Left colon (tissue), 2 donors: ENCODE data around the gene POTEH. TPM values are rescaled to one million over a fixed set of nuclear protein-coding genes. Genes with fewer than 3 reads are reported as not detected.
"Not testable (repeated sequence)": the region's sequence is repeated elsewhere in the genome, so short reads cannot be mapped to it uniquely, and the experiment has no call there.

Experiments
- ATAC-seq: fragments of 200-7000 bp; cut with Tn5 transposase; one replicate; pipeline ENCODE4 v1.9.1; 2020; ENCODE audit warnings: mild to moderate bottlenecking, moderate library complexity
- DNase-seq, 2 donors: peaks; one replicate each; pipeline ENCODE4 v3.0.0-alpha.2; 2020
- intact Hi-C, 2 donors: fragments of 100-400 bp; cut with DNase I in 1 of 2; cut with micrococcal nuclease in 1 of 2; formaldehyde crosslinking; loops; one replicate each; pipeline versions ENCODE4 v1.11.2 to v1.14.0; 2022; cut with DNase I, micrococcal nuclease
- long read RNA-seq: library from polyadenylated mRNA; unstranded; transcript quantifications from one replicate; pipeline ENCODE4 v2.0.0, GENCODE V29; 2021
- total RNA-seq, 2 donors: library from RNA; stranded (reverse); fragmentation: NEBNext Ultra II Directional; extraction: Animal tissue kit (Norgen Biotek cat#: 25700); gene quantifications; one replicate each; pipeline ENCODE4 v1.2.1, GENCODE V29; 2021
- donor health status: DM: no; HTN: no; CAD: no.
- donor health status: DM: yes; HTN: yes; CAD: no.

POTEH gene
- not detected for total RNA-seq
- long read RNA-seq, result 0 reads

DNA sequence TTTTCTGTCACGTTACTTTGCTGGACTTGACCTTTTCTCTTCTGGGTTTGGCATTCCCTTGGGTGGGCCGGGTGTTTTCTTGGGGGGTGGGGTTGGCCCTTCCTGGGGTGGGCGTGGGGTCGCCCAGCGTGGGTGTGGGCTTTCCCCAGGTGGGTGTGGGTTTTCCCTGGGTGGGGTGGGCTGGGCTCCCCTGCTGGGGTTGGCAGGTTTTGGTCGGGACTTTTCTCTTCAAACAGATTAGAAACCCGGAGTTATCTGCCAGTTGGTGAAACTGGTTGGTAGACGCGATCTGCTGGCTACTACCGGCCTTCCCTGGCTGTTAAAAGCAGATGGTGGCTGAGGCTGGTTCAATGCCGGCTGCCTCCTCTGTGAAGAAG lies at the start of gene POTEH:
TSS of gene POTEH (plus strand) at position 278 of the 377 bp plus-strand sequence. CDS start at position 330, 52 bp downstream.
- ATAC-seq, DNase-seq, intact Hi-C loops: not testable (repeated sequence)

DNA sequence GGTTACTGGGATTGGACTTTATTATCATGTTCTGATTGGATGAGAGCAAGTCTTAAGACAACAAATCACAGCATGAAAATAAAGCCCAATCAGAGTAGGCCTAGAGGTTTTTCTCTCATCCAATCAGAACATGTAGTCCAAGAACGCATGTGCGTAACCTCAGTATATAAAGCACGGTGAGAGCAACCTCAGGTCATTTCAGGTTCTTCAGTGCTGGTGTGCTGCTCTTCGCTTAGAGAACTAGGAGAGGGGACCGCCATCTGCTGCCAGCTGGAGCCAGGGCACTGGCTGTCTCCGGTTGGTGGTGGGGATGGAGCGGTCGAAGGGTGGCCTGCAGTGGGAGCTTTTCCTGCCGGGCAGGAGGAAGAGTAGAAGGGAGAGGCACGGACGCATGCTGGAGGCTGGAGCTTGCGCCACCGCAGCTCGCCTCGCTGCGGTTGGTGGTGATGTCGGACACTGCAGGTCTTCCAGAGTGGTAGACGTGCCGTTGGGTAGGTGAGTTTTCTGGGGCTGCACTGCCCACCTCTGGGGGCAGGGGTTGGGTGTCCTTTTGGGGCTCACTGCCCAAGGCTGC lies 47.5 kb upstream of the POTEH start:
- DNase-seq, intact Hi-C loops, ATAC-seq: not testable (repeated sequence)

DNA sequence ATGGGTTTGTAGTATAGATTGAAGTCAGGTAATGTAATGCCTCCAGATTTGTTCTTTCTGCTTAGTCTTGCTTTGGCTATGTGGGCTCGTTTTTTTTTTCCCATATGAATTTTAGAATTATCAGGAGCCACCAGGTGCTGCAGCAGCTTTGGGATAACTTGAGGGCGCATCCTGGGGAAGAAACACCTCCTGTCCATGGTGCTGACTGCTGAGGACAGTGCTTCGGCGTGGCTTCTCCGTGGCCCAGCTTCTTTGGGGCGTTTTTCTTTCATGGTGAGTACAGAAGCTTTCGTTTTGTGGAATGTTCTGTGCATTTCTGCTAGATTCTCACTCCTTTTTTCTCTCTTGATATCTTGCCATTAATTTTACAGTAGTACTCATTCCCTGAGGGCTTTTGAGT lies 37.9 kb upstream of the POTEH start:
- intact Hi-C loops, ATAC-seq, DNase-seq: not testable (repeated sequence)

DNA sequence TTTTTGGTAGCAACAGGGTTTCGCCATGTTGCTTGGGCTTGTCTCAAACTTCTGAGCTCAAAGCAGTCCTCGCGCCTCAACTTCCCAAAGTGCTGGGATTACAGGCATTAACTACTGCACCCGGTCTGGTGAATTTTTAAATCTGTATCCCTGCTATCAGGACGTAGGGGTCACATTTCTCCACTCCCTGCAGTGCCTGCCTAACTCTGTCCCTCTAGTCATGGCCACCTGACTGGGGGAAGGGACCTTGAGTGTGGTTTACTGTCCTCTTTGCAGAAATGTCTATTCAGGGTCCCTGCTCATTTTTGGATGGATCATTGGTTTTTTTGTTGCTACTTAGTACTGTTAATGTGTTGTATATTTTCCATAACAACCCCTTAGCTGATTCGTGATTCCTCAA lies 37.1 kb upstream of the POTEH start:
- intact Hi-C loops, ATAC-seq, DNase-seq: not testable (repeated sequence)

DNA sequence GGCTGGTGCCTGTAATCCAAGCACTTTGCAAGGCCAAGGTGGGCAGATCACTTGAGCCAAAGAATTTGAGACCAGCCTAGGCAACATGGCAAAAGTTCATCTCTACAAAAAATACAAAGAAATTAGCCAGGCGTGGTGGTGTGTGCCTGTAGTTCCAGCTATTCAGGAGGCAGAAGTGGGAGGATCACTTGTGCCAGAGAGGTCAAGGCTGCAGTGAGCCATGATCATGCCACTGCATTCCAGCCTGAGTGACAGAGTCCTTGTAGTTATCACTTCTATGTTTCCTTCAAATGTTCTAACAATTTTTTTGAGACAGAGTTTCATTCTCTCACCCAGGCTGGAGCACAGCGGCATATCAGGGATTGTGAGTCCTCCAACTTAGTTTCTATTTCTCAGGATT lies 36.6 kb upstream of the POTEH start:
- intact Hi-C loops, DNase-seq, ATAC-seq: not testable (repeated sequence)

DNA sequence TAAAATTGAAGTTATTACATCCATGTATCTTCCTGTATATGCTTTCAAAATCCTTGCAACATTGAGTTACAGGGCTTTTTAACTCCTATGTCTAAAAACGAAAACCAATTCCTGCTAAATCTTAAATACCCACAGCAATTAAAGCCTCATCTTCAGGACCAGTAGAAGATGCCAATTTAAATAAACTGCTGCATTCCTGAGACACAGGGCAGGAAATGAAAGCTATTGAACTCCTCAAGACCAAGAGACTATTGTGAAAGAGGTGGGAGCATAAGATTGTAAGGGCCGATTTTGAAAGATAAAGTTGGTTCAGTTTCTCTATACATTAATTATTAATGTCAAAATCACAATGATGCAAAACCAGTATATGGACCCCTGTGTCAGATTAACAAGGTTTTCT lies 28.7 kb upstream of the POTEH start:
- DNase-seq, ATAC-seq, intact Hi-C loops: not testable (repeated sequence)

DNA sequence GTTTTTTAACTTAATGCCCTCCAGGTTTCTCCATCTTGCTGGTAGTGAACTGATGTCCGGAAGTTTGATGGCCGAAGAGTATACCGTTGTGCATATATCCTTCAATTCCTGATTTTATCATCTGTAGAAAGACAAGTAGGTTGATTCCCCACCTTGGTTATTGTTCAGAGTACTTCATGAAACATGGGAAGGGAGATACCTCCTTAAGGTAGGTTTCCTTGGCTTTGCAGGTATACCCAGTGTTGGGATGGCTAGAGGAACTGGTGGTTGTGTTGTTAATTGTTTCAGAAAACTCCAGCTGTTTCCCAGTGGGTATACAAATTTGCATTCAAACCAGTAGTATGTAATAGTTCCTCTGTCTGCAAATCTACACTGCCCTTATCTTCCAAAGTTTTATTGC lies 25.1 kb upstream of the POTEH start:
- intact Hi-C loops, ATAC-seq, DNase-seq: not testable (repeated sequence)

DNA sequence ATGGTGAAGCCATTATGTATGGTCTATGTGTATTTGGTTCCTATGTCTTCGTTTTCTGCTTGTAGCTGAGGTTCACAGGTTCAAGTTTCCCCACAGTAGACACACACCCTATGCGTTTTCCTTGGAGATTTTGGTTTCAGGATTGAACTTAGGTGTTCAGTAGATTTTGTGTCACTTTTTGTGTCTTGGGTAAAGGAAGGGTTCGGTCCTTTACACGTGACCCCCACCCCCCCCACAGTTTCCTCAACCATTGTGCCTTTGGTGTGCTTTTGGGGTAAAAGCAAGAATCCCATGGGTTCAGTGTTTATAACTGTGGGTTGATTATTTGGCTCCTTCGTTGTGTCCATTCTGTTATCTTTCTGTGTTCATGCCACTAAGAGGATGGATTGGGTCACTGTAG lies 24.3 kb upstream of the POTEH start:
- intact Hi-C loops, ATAC-seq: not testable (repeated sequence)

DNA sequence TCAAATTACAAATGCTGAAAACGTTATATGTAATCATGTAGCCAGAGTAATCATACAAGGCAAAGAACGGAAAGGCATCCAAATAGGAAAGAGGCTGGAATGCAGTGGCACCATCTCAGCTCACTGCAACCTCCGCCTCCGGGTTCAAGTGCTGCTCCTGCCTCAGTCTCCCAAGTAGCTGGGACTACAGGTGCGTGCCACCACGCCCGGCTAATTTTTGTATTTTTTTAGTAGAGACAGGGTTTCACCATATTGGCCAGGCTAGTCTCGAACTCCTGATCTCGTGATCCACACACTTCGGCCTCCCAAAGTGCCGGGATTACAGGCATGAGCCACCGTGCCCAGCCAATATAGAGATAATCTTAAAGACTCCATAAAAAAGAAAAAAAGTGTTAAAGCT lies 20.4 kb upstream of the POTEH start:
- DNase-seq, intact Hi-C loops, ATAC-seq: not testable (repeated sequence)

More for the DNA sequence above, 24.3 kb upstream of the POTEH start:
- DNase-seq, result not testable (repeated sequence)

DNA sequence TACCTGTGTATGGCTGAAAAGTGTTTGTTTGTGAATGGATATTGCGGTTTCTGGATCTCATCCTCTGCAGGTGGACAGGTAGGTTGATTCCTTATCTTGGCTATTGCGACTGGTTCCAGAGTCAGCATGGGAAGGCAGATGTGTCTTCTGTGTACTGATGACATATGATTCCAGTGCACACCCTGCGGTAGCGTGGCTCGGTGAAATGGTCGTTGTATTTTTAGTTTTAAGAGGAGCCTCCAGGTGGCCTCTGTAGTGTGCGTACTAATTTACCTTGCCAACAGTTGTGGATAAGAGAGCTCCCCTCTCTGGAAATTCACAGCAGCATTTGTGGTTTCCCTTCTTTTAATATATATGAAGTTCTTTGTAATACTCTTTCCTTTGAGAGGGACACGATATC lies 10.1 kb upstream of the POTEH start:
- DNase-seq, ATAC-seq, intact Hi-C loops: not testable (repeated sequence)

DNA sequence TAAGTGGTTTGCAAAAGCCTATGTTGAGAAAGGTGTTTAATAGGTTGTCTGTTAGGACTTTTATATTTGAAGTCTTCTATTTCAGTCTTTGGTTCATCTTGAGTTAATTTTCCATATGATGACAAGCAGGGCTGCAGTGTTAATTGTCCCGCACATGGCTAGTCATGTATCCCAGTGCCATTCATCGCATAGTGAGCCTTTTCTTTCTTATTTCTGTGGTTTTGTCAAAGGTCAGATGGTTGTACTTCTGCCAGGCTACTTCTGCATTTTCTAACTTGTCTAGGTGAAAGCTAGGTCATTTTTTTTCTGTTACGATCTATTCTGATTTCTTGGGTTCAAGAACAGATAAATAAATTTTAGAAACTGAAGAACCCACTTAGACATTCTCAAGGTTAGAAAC lies 5.7 kb upstream of the POTEH start:
- DNase-seq, intact Hi-C loops, ATAC-seq: not testable (repeated sequence)

DNA sequence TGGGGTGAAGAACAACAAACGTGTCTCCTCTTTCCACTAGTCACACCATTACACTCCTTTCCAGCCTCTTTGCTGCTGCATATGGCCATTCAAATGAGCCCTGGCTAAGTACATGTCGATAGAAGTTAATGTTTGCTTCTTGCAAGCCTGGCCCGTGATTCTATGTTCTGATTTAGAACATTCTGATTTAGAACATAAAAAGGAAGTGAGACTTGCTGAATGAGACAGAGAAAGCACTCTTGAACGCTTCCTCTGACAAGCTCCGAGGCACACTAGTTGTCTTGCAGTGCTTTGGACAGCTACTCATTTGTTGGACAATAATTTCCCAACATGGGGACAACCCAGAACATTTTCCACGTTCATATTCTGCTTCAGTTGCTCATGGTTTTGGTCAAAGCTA lies 5.1 kb upstream of the POTEH start:
- intact Hi-C loops, ATAC-seq, DNase-seq: not testable (repeated sequence)

DNA sequence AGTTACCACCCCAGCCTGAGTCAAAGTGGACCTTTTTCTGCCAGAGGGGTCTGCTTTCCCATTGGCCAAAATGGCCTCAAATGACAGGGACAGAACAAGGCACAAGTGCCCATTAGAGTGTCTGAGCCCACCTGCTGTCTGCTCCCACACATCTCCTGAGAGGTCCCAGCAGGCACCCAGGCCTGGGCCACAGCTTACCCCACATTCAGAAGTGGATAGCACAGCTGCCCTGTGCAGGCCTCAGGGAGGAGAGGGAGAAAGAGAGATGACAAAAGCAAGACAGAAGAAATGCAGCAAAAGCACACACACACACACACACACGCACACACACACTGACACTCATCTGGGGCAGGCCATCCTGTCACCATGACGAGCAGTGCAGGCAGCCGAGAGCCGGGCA lies 4.2 kb upstream of the POTEH start:
- intact Hi-C loops, DNase-seq, ATAC-seq: not testable (repeated sequence)

DNA sequence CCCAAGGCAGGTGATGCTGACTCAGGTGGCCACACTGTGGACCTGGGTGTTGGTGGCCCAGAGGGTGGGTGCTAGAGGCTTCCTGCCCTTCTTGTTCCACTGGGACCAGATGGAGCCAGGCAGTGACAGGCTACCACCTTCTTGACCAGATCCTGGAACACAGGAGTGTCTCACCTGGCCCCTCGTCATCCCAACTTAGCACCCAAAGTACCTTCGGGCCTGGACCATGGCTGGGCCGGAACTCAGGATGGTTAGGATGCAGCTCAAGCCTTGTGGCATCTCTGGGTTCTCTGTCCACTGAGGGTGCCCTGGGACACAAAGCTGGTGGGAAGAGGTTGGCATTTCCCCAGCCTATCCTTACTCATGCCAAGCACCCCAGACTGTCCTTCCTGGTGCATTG lies 2.7 kb upstream of the POTEH start:
- DNase-seq, intact Hi-C loops, ATAC-seq: not testable (repeated sequence)

DNA sequence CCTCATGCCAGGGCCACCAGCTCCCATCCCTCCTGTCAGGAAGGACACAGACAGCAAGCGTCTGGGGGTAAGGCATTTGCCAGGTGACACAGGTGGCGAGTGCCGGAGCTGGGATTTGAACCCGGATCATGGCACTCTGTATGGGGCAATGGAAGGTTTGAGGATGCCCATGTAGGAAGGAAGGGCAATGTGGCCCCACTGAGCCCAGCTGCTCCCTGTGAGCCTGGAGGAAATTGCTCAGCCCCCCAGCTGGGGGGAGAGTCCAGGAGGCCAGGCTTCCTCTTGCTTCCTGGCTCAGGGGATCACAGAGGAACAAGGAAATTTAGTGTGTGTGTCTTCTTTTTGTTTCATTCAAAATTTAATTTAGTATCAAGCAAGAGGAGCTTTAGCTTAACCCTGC lies 2.1 kb upstream of the POTEH start:
- ATAC-seq, DNase-seq, intact Hi-C loops: not testable (repeated sequence)

DNA sequence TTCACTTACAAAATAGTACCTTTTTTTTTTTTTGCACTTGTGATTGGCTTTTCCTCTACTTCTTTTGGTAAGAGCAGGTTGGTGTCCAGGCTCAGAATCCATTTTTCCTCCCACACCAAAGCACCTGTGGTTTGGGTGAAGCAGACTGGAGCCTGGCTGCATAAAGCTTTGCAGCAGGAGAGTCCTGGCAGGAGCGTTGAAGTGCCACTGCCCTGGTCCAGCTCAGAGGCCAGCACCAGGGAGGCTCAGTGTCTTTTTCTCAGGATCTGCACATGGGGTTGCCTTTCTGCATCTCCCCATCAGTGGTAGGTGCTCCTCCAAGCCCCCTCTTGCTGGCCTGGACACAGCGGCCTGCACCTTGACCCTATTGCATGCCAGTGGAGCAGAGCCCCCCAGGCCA lies 1.7 kb upstream of the POTEH start:
- DNase-seq, ATAC-seq, intact Hi-C loops: not testable (repeated sequence)

DNA sequence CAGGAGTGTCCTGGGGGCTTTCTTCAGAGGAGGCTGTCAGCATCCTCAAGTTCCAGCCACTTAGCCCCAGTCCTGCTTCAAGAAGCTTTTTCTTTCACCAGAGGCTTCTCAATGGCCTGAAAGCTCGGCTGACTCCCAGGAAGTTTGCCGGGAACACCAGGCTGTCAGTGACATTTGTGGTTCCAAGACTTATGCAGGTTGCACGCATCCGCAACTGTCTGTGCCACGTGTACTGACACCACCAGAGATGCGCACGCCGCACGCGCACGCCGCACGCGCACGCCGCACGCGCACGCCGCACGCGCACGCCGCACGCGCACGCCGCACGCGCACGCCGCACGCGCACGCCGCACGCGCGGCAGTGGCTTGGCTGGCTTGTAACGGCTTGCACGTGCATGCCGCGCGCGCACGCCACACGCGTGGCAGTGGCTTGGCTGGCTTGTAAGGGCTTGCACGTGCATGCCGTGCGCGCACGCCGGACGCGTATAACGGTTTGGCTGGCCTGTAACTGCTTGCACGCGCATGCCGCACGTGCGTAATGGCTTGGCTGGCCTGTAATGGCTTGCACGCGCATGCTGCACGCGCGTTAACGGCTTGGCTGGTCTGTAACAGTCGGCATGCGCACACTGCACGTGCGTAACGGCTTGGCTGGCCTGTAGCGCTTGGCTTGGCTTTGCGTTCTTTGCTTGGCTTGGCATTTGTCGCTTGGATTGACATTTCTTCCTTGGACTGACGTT lies 646 bp upstream of the POTEH start:
- intact Hi-C loops, ATAC-seq: not testable (repeated sequence)
- peak in 1 of 2 donors; percentile 18 for DNase-seq

DNA sequence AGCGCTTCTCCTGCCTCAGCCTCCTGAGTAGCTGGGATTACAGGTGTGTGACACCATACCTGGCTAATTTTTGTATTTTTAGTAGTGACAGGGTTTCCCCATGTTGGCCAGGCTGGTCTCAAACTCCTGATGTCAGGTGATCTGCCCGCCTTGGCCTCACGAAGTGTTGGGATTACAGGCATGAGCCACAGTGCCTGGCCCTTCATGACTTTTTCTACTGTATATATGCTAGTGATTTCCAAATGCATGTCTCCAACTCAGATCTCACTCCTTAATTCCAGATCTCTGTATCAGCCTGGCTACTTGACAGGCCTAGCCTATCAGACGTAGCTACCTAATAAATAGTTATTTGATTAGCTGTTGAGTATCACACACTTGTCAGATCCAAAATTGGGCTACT lies 23.8 kb downstream of the POTEH start:
- ATAC-seq, intact Hi-C loops, DNase-seq: not testable (repeated sequence)

DNA sequence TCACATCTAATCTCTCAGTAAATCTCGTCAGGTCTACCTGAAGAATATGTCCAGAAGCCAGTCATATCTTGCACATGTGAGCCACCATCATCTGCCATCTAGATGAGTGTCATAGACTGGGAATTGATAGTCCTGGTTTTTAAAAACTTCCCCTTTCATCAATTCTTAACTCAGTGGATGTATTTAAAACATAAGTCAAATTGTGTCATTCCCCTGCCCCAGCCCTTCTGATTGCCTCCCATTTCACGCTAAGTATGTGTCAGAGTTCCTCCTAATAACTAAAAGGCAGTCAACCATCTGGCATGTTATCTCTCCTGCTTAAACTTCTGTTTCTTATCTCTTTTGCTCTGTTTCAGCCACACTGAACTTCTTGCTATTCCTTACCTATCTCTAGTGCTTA lies 24.3 kb downstream of the POTEH start:
- intact Hi-C loops, ATAC-seq, DNase-seq: not testable (repeated sequence)

DNA sequence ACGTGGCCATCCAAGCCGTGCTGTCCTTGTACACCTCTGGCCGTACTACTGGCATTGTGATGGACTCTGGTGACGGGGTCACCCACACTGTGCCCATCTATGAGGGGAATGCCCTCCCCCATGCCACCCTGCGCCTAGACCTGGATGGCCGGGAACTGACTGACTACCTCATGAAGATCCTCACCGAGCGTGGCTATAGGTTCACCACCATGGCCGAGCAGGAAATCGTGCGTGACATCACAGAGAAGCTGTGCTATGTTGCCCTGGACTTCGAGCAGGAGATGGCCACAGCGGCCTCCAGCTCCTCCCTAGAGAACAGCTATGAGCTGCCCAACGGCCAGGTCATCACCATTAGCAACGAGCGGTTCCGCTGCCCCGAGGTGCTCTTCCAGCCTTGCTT lies 32.1 kb downstream of the POTEH start:
- ATAC-seq, DNase-seq, intact Hi-C loops: not testable (repeated sequence)
